Activated CD4-positive, alpha-beta memory T cell treated with anti-CD3 and anti-CD28 coated beads, Interleukin-2, amount 10 ng/mL, durations not matched to agents 7 days and 5 days (primary cell): Measurements from ENCODE around the gene REC114. TPM values are rescaled to one million over a fixed set of nuclear protein-coding genes. Genes with fewer than 3 reads are reported as not detected.

Experiments
- CTCF ChIA-PET: fragments of 350-600 bp; sonication (Branson Sonifier 250); formaldehyde crosslinking; loops from one replicate; lab custom pipeline; 2021; ENCODE audit warnings: antibody characterized with exemption, inconsistent platforms; lab: Charles Lee
- POLR2A ChIA-PET: fragments of 350-600 bp; sonication (Branson Sonifier 250); formaldehyde crosslinking; loops from one replicate; lab custom pipeline; 2021; ENCODE audit warnings: antibody characterized with exemption; lab: Charles Lee
- DNase-seq: peaks from one replicate; pipeline ENCODE4 v3.0.0-alpha.2; 2020
- H3K27ac Mint-ChIP-seq: one replicate; pipeline ENCODE4 v1.8.0; 2021; ENCODE audit warnings: mild to moderate bottlenecking, mixed read lengths
- H3K27me3 Mint-ChIP-seq: one replicate; pipeline ENCODE4 v1.8.0; 2021; ENCODE audit warnings: mixed read lengths
- H3K36me3 Mint-ChIP-seq: one replicate; pipeline ENCODE4 v1.8.0; 2021; ENCODE audit warnings: low read depth, mixed read lengths
- H3K4me1 Mint-ChIP-seq: one replicate; pipeline ENCODE4 v1.8.0; 2021; ENCODE audit warnings: mixed read lengths
- H3K4me3 Mint-ChIP-seq: one replicate; pipeline ENCODE4 v1.8.0; 2021; ENCODE audit warnings: mild to moderate bottlenecking, mixed read lengths
- H3K9me3 Mint-ChIP-seq: one replicate; pipeline ENCODE4 v1.8.0; 2021; ENCODE audit warnings: mixed read lengths
- total RNA-seq, 2 experiments: library from RNA; stranded (reverse); gene quantifications; one replicate each; pipeline ENCODE4 v1.2.3, GENCODE V29; 2021

Gene REC114
- total RNA-seq, 2 experiments from 2014 or later: not detected

DNA sequence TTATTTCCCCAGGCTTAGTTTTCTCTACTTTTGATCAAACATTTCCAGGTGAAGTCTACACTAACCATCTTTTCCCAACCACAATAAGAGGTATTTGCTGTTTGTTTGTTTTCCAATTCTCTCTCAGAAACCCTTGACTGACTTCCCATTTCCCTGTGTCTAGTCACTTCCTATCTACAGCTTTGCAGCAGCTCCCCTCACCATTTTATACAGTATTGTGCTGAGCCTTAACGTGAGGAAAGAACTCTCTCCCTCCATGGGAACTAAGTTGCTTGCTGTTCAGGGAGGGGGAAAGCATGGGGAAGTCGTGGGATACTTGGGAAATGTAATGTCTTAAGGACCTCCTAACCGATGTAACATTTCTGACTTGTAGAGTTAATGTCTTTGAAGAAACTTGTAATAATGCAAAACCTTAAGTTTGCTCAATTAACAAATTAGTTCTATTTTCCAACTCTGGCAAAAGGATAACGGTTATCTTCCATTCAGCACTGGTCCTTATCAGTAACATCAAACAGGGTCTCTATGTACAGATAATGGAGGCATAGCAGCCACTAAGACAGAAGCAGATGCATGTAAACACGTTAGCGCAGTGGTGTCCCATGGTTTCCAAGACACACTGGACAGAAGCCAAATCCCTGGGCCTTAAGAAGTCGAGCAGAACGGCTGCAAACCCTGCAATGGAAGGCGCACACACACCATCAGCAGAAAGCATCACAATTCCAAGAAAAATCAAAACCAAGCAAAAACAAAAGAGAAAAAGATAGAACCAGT is 150.5 kb downstream of the REC114 start:
- peaks cover 12% of the 10 kb centered on the region for H3K4me1 Mint-ChIP-seq
- ChIA-PET POLR2A (no interaction called here), CTCF (interaction anchor here (0.9 kb wide), 1 partner anchor 20 kb away, joined by 3 read pairs; no protein-coding TSS in a partner anchor)

DNA sequence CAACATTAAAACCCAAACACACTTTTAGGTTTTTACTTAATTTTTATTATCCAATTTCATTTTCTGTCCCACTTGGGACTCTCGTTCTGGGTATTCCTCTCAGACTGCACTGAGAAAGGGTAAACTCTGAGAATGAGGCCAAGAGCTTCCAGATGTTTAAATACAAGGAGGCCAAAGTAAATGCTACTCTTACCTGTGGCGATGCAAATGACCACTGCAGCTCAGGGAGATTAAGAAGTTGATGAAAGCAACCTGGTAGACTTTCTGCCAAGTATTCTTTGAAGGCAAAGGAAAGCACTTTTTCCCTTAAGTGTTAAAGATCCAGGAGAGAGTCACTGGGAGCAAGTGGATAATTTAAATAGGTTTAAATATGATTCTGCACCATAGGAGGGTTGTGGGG is 151.1 kb downstream of the REC114 start:
- Mint-ChIP-seq H3K36me3 (peaks cover 23% of the 10 kb centered on the region), H3K27ac (no peak overlapping the region), H3K4me3 (no peak overlapping the region), H3K9me3 (no peaks in the 10 kb centered on the region), H3K27me3 (no peaks in the 10 kb centered on the region), H3K4me1 (peaks cover 11% of the 10 kb centered on the region)
- ChIA-PET CTCF (no interaction called here), POLR2A (no interaction called here)
- no peak for DNase-seq

More for the DNA sequence above, 150.5 kb downstream of the REC114 start:
- no peak for DNase-seq
- no peak overlapping the region for H3K27ac Mint-ChIP-seq
- no peak overlapping the region for H3K4me3 Mint-ChIP-seq
- no peaks in the 10 kb centered on the region for H3K9me3 Mint-ChIP-seq
- H3K36me3 Mint-ChIP-seq: peaks cover 26% of the 10 kb centered on the region
- H3K27me3 Mint-ChIP-seq: no peaks in the 10 kb centered on the region

DNA sequence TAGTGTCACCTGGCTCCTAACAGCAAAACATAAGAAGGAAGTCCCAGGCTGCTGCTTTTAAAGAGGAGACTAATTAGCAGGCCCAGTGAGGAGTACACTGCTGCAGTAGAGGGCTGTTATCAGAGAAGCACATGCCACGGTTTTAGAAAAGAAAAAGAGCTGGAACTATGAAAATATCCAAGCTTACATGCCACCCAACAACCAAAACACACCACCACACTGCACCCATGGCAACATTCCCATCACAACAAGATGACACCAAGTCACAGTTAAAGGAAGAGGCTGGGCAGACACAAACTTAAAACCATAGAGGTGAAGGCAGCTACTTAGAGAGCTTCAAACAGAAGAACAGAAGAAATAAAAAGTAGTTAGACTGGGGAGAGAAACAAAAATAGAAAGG is 153.2 kb downstream of the REC114 start:
- Mint-ChIP-seq H3K36me3 (peaks cover 17% of the 10 kb centered on the region), H3K27ac (no peak overlapping the region), H3K4me3 (no peak overlapping the region), H3K9me3 (no peaks in the 10 kb centered on the region), H3K27me3 (no peaks in the 10 kb centered on the region), H3K4me1 (peaks cover 11% of the 10 kb centered on the region)
- POLR2A ChIA-PET: interaction anchor here (1.4 kb wide), 1 partner anchor 10 kb away, joined by 3 read pairs; no protein-coding TSS in a partner anchor
- CTCF ChIA-PET: interaction anchor here (1.0 to 2.4 kb wide), 3 partner anchors 9 to 40 kb away, joined by 3 to 8 read pairs (median 3); no protein-coding TSS in a partner anchor
- DNase-seq: no peak

DNA sequence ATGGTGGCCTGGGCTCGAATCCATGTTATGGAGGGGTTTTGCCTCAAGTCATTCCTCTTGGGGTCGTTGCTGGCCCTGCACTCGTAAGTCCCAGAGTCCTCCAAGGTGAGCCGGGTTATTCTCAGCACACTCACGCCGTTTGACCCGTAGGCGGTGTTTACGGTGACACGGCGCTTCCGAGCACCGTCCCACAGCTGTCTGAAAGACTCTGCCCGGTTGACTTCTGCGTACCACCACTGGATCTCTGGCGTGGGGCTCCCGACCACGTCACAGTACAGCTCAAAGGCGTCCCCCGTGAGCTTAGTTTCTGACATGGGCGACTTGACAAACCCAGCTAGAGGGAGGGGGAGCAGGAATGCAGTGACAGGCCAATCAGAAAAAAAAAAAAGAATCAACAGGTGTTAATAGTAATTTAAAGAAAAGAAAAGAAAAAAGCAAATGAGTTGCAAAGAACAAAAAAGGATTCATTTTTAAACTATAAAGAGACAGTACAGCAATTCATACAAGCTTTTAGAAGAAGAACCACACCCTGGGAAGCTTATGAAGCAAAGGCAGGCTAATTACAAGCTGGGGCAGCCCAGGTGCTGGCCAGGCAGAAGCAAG is 154.2 kb downstream of the REC114 start:
- peaks cover 11% of the 10 kb centered on the region for H3K4me1 Mint-ChIP-seq
- no peak overlapping the region for H3K4me3 Mint-ChIP-seq
- POLR2A ChIA-PET: no interaction called here
- CTCF ChIA-PET: interaction anchor here (0.9 to 2.4 kb wide), 3 partner anchors 12 to 39 kb away, joined by 3 to 8 read pairs (median 3); no protein-coding TSS in a partner anchor
- H3K27ac Mint-ChIP-seq: no peak overlapping the region
- no peaks in the 10 kb centered on the region for H3K27me3 Mint-ChIP-seq
- H3K9me3 Mint-ChIP-seq: no peaks in the 10 kb centered on the region
- peaks cover 8% of the 10 kb centered on the region for H3K36me3 Mint-ChIP-seq
- no peak for DNase-seq

DNA sequence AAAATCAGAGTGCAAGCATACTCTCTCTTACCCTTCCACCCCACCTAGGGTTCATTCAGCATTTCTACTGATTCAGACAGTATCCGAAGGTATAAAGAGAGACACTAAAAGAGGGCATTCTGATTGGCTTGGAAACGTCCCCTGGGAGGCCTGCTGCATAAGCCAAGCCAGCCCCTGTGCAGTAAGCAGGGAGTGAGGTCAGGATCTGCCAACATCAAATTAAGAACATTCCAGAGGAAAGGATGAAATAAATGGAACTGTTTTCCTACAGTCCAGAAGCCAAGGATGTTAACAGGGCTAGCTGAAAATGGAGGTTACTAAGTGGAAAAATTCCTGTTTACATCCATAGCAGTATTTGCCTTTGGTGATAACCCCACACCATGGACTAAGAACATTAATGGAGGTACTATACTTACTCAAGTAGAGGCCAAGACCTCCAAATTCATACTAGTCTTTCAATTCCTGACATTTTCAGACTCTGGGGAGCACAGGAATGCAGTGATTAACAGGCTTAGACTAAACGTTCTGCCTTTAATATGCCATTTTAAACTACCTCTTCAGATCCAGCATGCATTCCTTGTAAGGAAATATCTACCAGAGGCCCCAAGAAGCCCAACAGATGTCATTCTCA is 155.7 kb downstream of the REC114 start:
- H3K4me3 Mint-ChIP-seq: no peak overlapping the region
- no peaks in the 10 kb centered on the region for H3K9me3 Mint-ChIP-seq
- peaks cover 6% of the 10 kb centered on the region for H3K36me3 Mint-ChIP-seq
- H3K27ac Mint-ChIP-seq: no peak overlapping the region
- no peak for DNase-seq
- peaks cover 12% of the 10 kb centered on the region for H3K4me1 Mint-ChIP-seq
- POLR2A ChIA-PET: no interaction called here
- no peaks in the 10 kb centered on the region for H3K27me3 Mint-ChIP-seq
- CTCF ChIA-PET: interaction anchor here (2.4 kb wide), 1 partner anchor 38 kb away, joined by 8 read pairs; no protein-coding TSS in a partner anchor

DNA sequence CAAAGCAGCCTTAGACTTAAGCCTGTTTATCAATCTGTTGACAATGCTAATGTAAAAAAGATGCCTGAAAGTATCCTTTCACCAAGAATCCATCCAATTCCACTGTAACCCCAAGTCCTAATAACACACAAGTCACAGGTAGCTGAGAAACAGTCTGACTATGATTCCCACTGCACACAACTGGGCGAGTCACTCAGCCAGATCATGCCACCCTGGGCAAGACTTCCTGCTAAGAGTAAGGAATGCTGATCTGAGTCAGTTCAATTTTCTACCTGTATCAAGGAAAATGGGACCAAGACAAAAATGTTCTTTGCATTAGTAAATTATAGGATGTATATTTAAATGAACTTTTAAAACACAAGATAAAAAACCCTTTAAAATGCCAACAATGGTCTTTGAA is 157.0 kb downstream of the REC114 start:
- ChIA-PET POLR2A (no interaction called here), CTCF (no interaction called here)
- Mint-ChIP-seq H3K36me3 (peaks cover 4% of the 10 kb centered on the region), H3K9me3 (no peaks in the 10 kb centered on the region), H3K4me3 (no peak overlapping the region), H3K4me1 (peaks cover 17% of the 10 kb centered on the region), H3K27me3 (no peaks in the 10 kb centered on the region), H3K27ac (no peak overlapping the region)
- no peak for DNase-seq

DNA sequence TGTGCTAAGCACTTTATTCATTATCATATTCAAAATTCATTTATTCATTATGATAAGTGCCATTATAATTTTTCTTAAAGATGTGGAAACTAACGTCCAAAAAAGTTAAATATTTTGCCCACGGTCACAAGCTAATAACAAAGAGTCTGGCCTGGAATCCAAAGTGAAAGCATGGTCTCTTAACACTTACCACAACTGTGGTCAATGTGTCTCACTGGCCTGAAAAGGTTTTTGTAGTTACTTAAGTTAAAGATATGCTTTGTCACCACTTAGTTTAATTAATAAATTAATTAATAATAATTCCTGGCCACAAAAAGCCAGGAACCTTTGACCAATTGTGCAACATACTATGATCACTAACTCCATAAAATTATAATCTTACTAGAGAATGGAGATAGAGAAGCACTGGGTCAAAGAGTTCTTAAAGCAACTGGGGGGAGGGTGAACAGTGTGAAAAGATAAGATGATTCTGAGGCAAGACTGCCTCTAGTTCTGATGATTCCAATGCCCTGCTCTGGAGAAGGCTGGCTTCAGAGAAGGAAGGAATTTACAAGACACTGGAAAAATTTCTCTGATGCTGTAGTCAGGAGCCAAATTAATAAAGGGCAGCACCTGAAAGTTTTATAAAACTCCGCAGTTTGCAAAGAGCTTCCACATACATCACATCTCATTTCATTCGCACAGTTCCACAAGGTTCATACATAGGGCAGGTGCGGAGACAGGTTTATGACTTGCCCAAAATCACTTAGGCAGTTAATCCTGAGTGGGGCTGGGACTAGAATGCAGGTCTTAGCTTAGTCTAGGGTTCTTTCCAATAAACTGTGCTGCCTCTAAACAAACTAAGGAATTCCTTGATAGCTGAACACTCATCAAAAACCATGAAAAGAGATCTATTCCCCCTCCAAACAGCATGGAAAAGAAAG is 157.7 kb downstream of the REC114 start:
- POLR2A ChIA-PET: interaction anchor here (1.3 kb wide), 1 partner anchor 97 kb away, joined by 3 read pairs; no protein-coding TSS in a partner anchor
- Mint-ChIP-seq H3K4me3 (no peak overlapping the region), H3K4me1 (peaks cover 17% of the 10 kb centered on the region), H3K9me3 (no peaks in the 10 kb centered on the region), H3K36me3 (peaks cover 4% of the 10 kb centered on the region), H3K27me3 (no peaks in the 10 kb centered on the region), H3K27ac (no peak overlapping the region)
- CTCF ChIA-PET: interaction anchor here (1.1 kb wide), 1 partner anchor 36 kb away, joined by 6 read pairs; no protein-coding TSS in a partner anchor
- DNase-seq: no peak

DNA sequence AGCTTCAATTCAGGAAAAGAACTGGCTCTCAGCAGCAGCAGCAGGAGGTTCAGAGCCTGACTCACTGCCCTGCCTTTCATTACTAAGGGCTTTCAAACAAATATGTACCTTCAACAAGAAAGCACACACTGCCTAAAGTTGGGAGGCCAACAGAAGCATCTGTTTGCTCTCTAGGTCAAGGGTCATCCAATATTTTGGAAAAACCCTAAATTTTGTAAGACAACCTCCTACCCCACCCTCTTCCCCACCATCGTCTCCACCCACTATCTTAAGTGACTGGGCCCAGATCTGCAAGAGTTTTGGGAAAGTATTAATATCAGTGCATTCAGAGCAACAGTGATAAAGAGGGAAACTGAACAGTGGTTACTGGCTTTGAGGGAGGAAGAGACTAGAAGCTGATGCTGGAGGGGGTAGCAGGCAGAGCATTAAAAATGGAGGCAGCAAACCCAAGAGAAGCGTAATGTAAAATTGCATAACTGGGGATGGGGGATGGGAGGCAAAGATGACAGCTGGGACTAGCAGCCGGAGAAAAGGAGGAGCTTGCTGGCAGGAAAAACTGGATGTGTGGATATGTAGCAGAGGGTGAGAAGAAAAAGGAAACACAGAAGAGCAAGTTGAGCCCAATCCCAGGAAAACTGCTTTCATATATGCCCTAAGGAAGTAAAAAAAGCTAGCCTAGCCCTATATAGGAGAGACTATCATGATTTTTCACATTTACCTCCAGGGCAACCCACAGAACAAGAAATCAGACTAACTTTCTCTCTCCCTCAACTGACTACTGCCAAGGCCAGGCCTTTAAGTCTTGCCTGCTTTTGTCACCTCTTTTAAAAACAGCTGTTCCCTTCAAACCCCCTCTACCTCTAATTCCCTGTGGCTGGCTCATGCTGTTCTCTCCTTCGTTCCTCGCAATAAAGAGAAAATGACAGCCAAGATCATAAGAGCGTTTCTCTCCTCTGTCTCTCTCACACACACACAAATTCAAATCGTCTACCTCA is 158.8 kb downstream of the REC114 start:
- CTCF ChIA-PET: interaction anchor here (1.1 kb wide), 2 partner anchors 21 to 35 kb away, joined by 4 to 6 read pairs; no protein-coding TSS in a partner anchor
- H3K36me3 Mint-ChIP-seq: peaks cover 1% of the 10 kb centered on the region
- DNase-seq: no peak
- POLR2A ChIA-PET: interaction anchor here (0.7 to 1.5 kb wide), 3 partner anchors 31 to 96 kb away, joined by 3 read pairs; no protein-coding TSS in a partner anchor
- no peaks in the 10 kb centered on the region for H3K9me3 Mint-ChIP-seq
- no peak overlapping the region for H3K27ac Mint-ChIP-seq
- no peaks in the 10 kb centered on the region for H3K27me3 Mint-ChIP-seq
- H3K4me3 Mint-ChIP-seq: no peak overlapping the region
- H3K4me1 Mint-ChIP-seq: peaks cover 13% of the 10 kb centered on the region

DNA sequence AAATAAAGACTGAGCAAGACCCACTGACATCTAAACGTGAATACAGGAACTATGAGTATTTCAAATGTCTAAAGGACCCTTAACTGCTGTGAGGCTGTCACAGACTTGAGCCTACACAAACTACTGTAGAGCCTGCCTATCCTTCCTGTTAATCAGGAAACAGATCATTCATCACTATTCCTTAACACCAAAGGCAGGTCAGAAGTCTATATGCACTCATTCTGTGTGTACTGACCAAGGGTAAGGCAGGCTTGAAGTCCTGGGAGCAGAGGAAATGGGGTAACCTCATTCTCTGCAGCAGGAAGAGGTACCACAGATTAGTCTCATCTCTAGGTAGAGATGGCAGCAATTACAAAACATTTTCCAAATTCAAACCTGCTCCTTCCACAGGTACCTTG is 159.5 kb downstream of the REC114 start:
- ChIA-PET POLR2A (interaction anchor here (0.7 to 1.5 kb wide), 2 partner anchors 30 to 96 kb away, joined by 3 read pairs; no protein-coding TSS in a partner anchor), CTCF (interaction anchor here (1.1 kb wide), 1 partner anchor 20 kb away, joined by 4 read pairs; no protein-coding TSS in a partner anchor)
- Mint-ChIP-seq H3K9me3 (no peaks in the 10 kb centered on the region), H3K36me3 (no peaks in the 10 kb centered on the region), H3K4me3 (no peak overlapping the region), H3K27ac (no peak overlapping the region), H3K27me3 (no peaks in the 10 kb centered on the region), H3K4me1 (peaks cover 19% of the 10 kb centered on the region)
- no peak for DNase-seq

DNA sequence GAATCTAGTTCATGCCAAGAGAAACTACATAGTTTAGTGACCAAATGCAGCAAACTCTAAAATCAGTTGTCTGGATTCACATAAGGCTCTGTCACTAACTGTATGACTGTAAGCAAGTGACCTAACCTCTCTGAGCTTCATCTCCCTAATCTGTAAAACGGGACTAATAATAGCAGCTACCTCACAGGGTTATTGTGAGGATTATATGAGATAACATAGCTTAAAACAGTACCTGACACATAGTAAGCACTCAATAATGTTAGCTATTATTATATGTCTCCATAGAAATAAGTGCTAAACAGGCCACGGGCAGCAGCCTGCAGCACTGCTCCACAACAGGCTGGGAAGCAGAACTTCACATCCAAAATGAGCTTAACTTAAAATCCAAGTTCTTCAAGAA is 160.0 kb downstream of the REC114 start:
- Mint-ChIP-seq H3K4me1 (peaks cover 24% of the 10 kb centered on the region), H3K36me3 (no peaks in the 10 kb centered on the region), H3K27ac (no peak overlapping the region), H3K27me3 (no peaks in the 10 kb centered on the region), H3K4me3 (no peak overlapping the region), H3K9me3 (no peaks in the 10 kb centered on the region)
- POLR2A ChIA-PET: interaction anchor here (1.5 kb wide), 1 partner anchor 95 kb away, joined by 3 read pairs; no protein-coding TSS in a partner anchor
- DNase-seq: no peak
- CTCF ChIA-PET: interaction anchor here (1.1 to 6.6 kb wide), 3 partner anchors 20 to 103 kb away, joined by 3 to 47 read pairs (median 4); no protein-coding TSS in a partner anchor

DNA sequence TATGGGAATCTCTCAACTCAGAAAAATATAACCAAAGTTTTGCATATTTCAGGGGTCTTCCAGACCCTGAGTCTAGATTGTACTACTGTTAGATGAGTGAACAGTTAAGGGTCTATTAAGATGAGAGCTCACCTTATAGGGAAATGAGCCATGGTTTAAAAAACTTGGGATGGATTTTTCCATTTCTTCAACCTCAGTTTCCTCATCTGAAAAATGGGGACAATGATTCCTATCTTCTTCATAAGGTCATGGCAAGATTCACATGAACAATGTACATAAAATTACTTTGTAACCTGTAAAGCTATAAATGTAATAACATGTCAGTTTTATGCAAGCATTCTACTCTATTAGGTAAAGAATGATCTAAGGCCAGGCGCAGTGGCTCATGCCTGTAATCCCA is 161.5 kb downstream of the REC114 start:
- ChIA-PET POLR2A (interaction anchor here (1.8 kb wide), 1 partner anchor 30 kb away, joined by 5 read pairs; no protein-coding TSS in a partner anchor), CTCF (interaction anchor here (1.4 to 6.6 kb wide), 2 partner anchors 31 to 101 kb away, joined by 3 to 47 read pairs; no protein-coding TSS in a partner anchor)
- Mint-ChIP-seq H3K27me3 (no peaks in the 10 kb centered on the region), H3K27ac (no peak overlapping the region), H3K36me3 (peaks cover 3% of the 10 kb centered on the region), H3K4me1 (peaks cover 35% of the 10 kb centered on the region), H3K4me3 (no peak overlapping the region), H3K9me3 (no peaks in the 10 kb centered on the region)
- no peak for DNase-seq
